B cell (primary cell): ENCODE results near the gene THY1. TPM values are rescaled to one million over a fixed set of nuclear protein-coding genes. Genes with fewer than 3 reads are reported as not detected.

Experiments used
- ATAC-seq: fragments of 200-7000 bp; cut with Tn5 transposase; one replicate; pipeline ENCODE4 v1.10.0; 2021; ENCODE audit warnings: low read depth, mild to moderate bottlenecking, moderate number of reproducible peaks, moderate library complexity
- CTCF ChIA-PET: fragments of 350-600 bp; sonication (Branson Sonifier 250); formaldehyde crosslinking; loops from one replicate; lab custom pipeline; 2021; ENCODE audit warnings: antibody characterized with exemption, inconsistent platforms; lab: Charles Lee
- POLR2A ChIA-PET: fragments of 350-600 bp; sonication (Branson Sonifier 250); formaldehyde crosslinking; loops from one replicate; lab custom pipeline; 2021; ENCODE audit warnings: antibody characterized with exemption; lab: Charles Lee
- DNase-seq: peaks from one replicate; pipeline ENCODE4 v3.0.0; 2013
- H2AFZ ChIP-seq: 2 replicates; pipeline ENCODE4 v1.6.1; 2012; ENCODE audit warnings: mild to moderate bottlenecking, low read depth, low read length; ENCODE audit not compliant: insufficient read depth, poor library complexity, severe bottlenecking
- H3K27ac ChIP-seq, 2 donors: 1 replicate in 1 of 2; 2 replicates in 1 of 2; pipeline ENCODE4 v1.5.1; 2012 to 2013; ENCODE audit warnings: low read length in 2 of 2, mild to moderate bottlenecking in 2 of 2, moderate library complexity in 1 of 2
- H3K27me3 ChIP-seq, 4 experiments: fragments of 200-600 bp in 1 of 4; sonication (generic) in 1 of 4; replicated peaks in 1 of 4; 1 replicate in 2 of 4; 2 replicates in 2 of 4; pipeline versions ENCODE4 v1.6.1 to v1.7.0; 2013 to 2016; ENCODE audit warnings: low read length in 3 of 4, mild to moderate bottlenecking in 2 of 4, mixed read lengths in 1 of 4, moderate library complexity in 1 of 4; ENCODE audit not compliant: insufficient read depth in 4 of 4, control insufficient read depth in 3 of 4; ENCODE audit errors: control extremely low read depth in 1 of 4
- H3K36me3 ChIP-seq, 2 experiments: replicated peaks in 1 of 2; 1 replicate in 1 of 2; 2 replicates in 1 of 2; pipeline versions ENCODE4 v1.6.1 to v1.7.1; 2013; ENCODE audit warnings: low read length in 1 of 2; ENCODE audit not compliant: insufficient read depth in 2 of 2, control insufficient read depth in 1 of 2; ENCODE audit errors: control extremely low read depth in 1 of 2, extremely low read depth in 1 of 2
- H3K4me1 ChIP-seq, 2 donors: fragments of 200-600 bp in 1 of 2; sonication (generic) in 1 of 2; 1 replicate in 1 of 2; 2 replicates in 1 of 2; pipeline versions ENCODE4 v1.5.1 to v1.6.1; 2013 to 2017; ENCODE audit warnings: low read length in 2 of 2; ENCODE audit not compliant: control insufficient read depth in 2 of 2, insufficient read depth in 2 of 2
- H3K4me2 ChIP-seq: replicated peaks from 2 replicates; pipeline ENCODE3; 2012; ENCODE audit warnings: mild to moderate bottlenecking, low read depth, low read length; ENCODE audit not compliant: poor library complexity, severe bottlenecking
- H3K4me3 ChIP-seq, 5 experiments: fragments of 200-600 bp in 1 of 5; sonication (generic) in 1 of 5; 1 replicate in 3 of 5; 2 replicates in 2 of 5; pipeline versions ENCODE4 v1.5.1 to v1.7.0; 2011 to 2016; ENCODE audit warnings: low read length in 4 of 5, mild to moderate bottlenecking in 4 of 5, low read depth in 2 of 5, control low read depth in 1 of 5, moderate library complexity in 1 of 5; ENCODE audit not compliant: insufficient read depth in 1 of 5; ENCODE audit errors: control extremely low read depth in 1 of 5, extremely low read depth in 1 of 5
- H3K79me2 ChIP-seq: fragments of 200-600 bp; sonication (generic); one replicate; pipeline ENCODE4 v1.6.0; 2016; ENCODE audit warnings: low read length; ENCODE audit not compliant: control insufficient read depth, insufficient read depth
- H3K9ac ChIP-seq: fragments of 200-600 bp; sonication (generic); 2 replicates; pipeline ENCODE4 v1.6.1; 2017; ENCODE audit warnings: mild to moderate bottlenecking, low read length, moderate library complexity
- H3K9me3 ChIP-seq, 3 donors: one replicate each; pipeline versions ENCODE4 v1.6.1 to v1.7.1; 2013; ENCODE audit warnings: low read length in 2 of 3; ENCODE audit not compliant: control insufficient read depth in 2 of 3, insufficient read depth in 1 of 3; ENCODE audit errors: control extremely low read depth in 1 of 3
- H4K20me1 ChIP-seq: 2 replicates; pipeline ENCODE4 v1.6.0; 2012; ENCODE audit warnings: mild to moderate bottlenecking, low read length; ENCODE audit not compliant: insufficient read depth, control insufficient read depth, poor library complexity, severe bottlenecking
- H3K27ac Mint-ChIP-seq: one replicate; pipeline ENCODE4 v1.8.0; 2021; ENCODE audit warnings: mixed read lengths
- H3K27me3 Mint-ChIP-seq: one replicate; pipeline ENCODE4 v1.8.0; 2021; ENCODE audit warnings: mixed read lengths
- H3K4me1 Mint-ChIP-seq: one replicate; pipeline ENCODE4 v1.8.0; 2021; ENCODE audit warnings: mixed read lengths
- H3K4me3 Mint-ChIP-seq: one replicate; pipeline ENCODE4 v1.8.0; 2021; ENCODE audit warnings: mixed read lengths
- H3K9me3 Mint-ChIP-seq: one replicate; pipeline ENCODE4 v1.8.0; 2022; ENCODE audit warnings: mixed read lengths; ENCODE audit not compliant: insufficient read depth
- CTCF ChIP-seq: fragments of 200-600 bp; IDR thresholded peaks from one replicate; pipeline ENCODE4 v1.8.0; 2022; ENCODE audit warnings: antibody characterized with exemption, mild to moderate bottlenecking
- EZH2 ChIP-seq: IDR thresholded peaks from 2 replicates; pipeline ENCODE4 v1.6.1; 2012; ENCODE audit warnings: borderline replicate concordance, low read depth, mild to moderate bottlenecking, moderate library complexity, low read length; ENCODE audit not compliant: insufficient read depth, poor library complexity, severe bottlenecking
- WGBS: methylation state at CpG from one replicate; pipeline ENCODE4 v1.1.5; 2013; ENCODE audit warnings: missing lambda C conversion rate; ENCODE audit not compliant: insufficient coverage; 5-methylcytosine and 5-hydroxymethylcytosine counted together
- intact Hi-C: fragments of 100-400 bp; cut with micrococcal nuclease; formaldehyde crosslinking; loops from one replicate; pipeline ENCODE4 v1.10.0; 2022
- polyA plus RNA-seq: library from polyadenylated mRNA; depleted of rRNA; stranded (reverse); fragments of >200 nt; gene quantifications from 2 replicates; pipeline ENCODE4 v1.2.3, GENCODE V29; 2012
- total RNA-seq, 2 donors: library from RNA; stranded (reverse); fragments of 120-200 nt in 1 of 2; gene quantifications; 1 replicate in 1 of 2; 2 replicates in 1 of 2; pipeline versions ENCODE4 v1.2.3 to v1.2.4, GENCODE V29; 2013 to 2022

The THY1 gene
- total and polyA plus RNA-seq, 2 donors (not counting 1 experiment from before 2014, with no cell fraction given), result not detected

- no peak for ATAC-seq
- Histone ChIP-seq H3K4me3 (no peak overlapping the region), H3K27me3 (peaks cover 0 to 11% (median 3%) of the 10 kb centered on the region in 4 experiments), H3K9me3 (no peaks in the 10 kb centered on the region), H3K4me2 (no peak overlapping the region), H3K36me3 (no peaks in the 10 kb centered on the region), H3K27ac (no peak overlapping the region), H3K79me2 (no peaks in the 10 kb centered on the region), H2AFZ (no peak overlapping the region), H3K4me1 (no peaks in the 10 kb centered on the region), H3K9ac (no peak overlapping the region), H4K20me1 (no peaks in the 10 kb centered on the region)
- CTCF ChIA-PET, result no interaction called here
- H3K27me3 Mint-ChIP-seq, result peaks cover 56% of the 10 kb centered on the region
- no peaks in the 10 kb centered on the region for H3K9me3 Mint-ChIP-seq
- no peak for DNase-seq
- H3K4me3 Mint-ChIP-seq, result no peak overlapping the region
- POLR2A ChIA-PET, result no interaction called here
- no peak overlapping the region for H3K27ac Mint-ChIP-seq
- peaks cover 5% of the 10 kb centered on the region for H3K4me1 Mint-ChIP-seq
- intact Hi-C loops, result no loop called here
- 100% methylated on average over 1 of the region's 4 CpGs for WGBS
- TF ChIP-seq CTCF (no peak), EZH2 (no peak)
These were observed 22.9 kb upstream of the THY1 start for GRCh38 chr11:119445850-119446249.

- 98% methylated on average over 10 of the region's 11 CpGs for WGBS
- POLR2A ChIA-PET, result no interaction called here
These were observed 22.4 kb upstream of the THY1 start for GRCh38 chr11:119445379-119445778.

More at GRCh38 chr11:119445379-119445778, 22.4 kb upstream of the THY1 start:
- Histone ChIP-seq H3K36me3 (no peaks in the 10 kb centered on the region), H3K9me3 (no peaks in the 10 kb centered on the region), H3K27me3 (peaks cover 0 to 11% (median 3%) of the 10 kb centered on the region in 4 experiments), H4K20me1 (no peaks in the 10 kb centered on the region), H3K4me2 (no peak overlapping the region), H3K79me2 (no peaks in the 10 kb centered on the region), H3K4me1 (no peaks in the 10 kb centered on the region), H3K9ac (no peak overlapping the region), H2AFZ (no peak overlapping the region), H3K27ac (no peak overlapping the region), H3K4me3 (no peak overlapping the region)
- no peak overlapping the region for H3K27ac Mint-ChIP-seq
- peaks cover 54% of the 10 kb centered on the region for H3K27me3 Mint-ChIP-seq
- H3K4me1 Mint-ChIP-seq, result peaks cover 7% of the 10 kb centered on the region
- TF ChIP-seq EZH2 (no peak), CTCF (no peak)
- intact Hi-C loops, result no loop called here
- CTCF ChIA-PET, result no interaction called here
- H3K9me3 Mint-ChIP-seq, result no peaks in the 10 kb centered on the region
- no peak for DNase-seq
- no peak overlapping the region for H3K4me3 Mint-ChIP-seq
- no peak for ATAC-seq
